DND-41 (cell line): ENCODE results near the gene TAF4.

Source experiments
- ATAC-seq: fragments of 200-7000 bp; cut with Tn5 transposase; 3 replicates; pipeline ENCODE4 v1.9.1; 2021; ENCODE audit warnings: low read depth; ENCODE audit not compliant: insufficient read depth
- DNase-seq: peaks from one replicate; pipeline ENCODE4 v3.0.0-alpha.2; 2020
- H2AFZ ChIP-seq: 2 replicates; pipeline ENCODE4 v1.6.0; 2012; ENCODE audit warnings: low read depth, low read length
- H3K27ac ChIP-seq: 2 replicates; pipeline ENCODE4 v1.5.1; 2012; ENCODE audit warnings: low read length, inconsistent platforms
- H3K27me3 ChIP-seq: fragments of 200-600 bp; sonication (generic); 2 replicates; pipeline ENCODE4 v1.6.0; 2012; ENCODE audit warnings: low read length, mild to moderate bottlenecking, inconsistent platforms; ENCODE audit not compliant: insufficient read depth, poor library complexity
- H3K36me3 ChIP-seq: 2 replicates; pipeline ENCODE4 v1.5.1; 2012; ENCODE audit warnings: low read length, inconsistent platforms; ENCODE audit not compliant: insufficient read depth
- H3K4me1 ChIP-seq: 2 replicates; pipeline ENCODE4 v1.5.1; 2012; ENCODE audit warnings: mild to moderate bottlenecking, low read length; ENCODE audit not compliant: insufficient read depth
- H3K4me2 ChIP-seq: 2 replicates; pipeline ENCODE4 v1.6.0; 2012; ENCODE audit warnings: mild to moderate bottlenecking, moderate library complexity, low read length, inconsistent platforms; ENCODE audit not compliant: insufficient read depth
- H3K4me3 ChIP-seq, 2 experiments: fragments of 200-600 bp in 1 of 2; shearing (Covaris generic) in 1 of 2; 2 replicates each; pipeline ENCODE4 v1.5.1; 2012 to 2016; ENCODE audit warnings: inconsistent platforms in 2 of 2, low read length in 2 of 2, mild to moderate bottlenecking in 2 of 2, low read depth in 1 of 2, moderate library complexity in 1 of 2
- H3K79me2 ChIP-seq: 2 replicates; pipeline ENCODE4 v1.6.0; 2012; ENCODE audit warnings: low read length, inconsistent platforms; ENCODE audit not compliant: insufficient read depth
- H3K9ac ChIP-seq: 2 replicates; pipeline ENCODE4 v1.6.0; 2012; ENCODE audit warnings: low read depth, mild to moderate bottlenecking, inconsistent platforms, low read length, moderate library complexity
- H3K9me3 ChIP-seq: 2 replicates; pipeline ENCODE4 v1.5.1; 2012; ENCODE audit warnings: low read length, moderate library complexity, mild to moderate bottlenecking, inconsistent platforms; ENCODE audit not compliant: insufficient read depth, severe bottlenecking
- H4K20me1 ChIP-seq: 2 replicates; pipeline ENCODE4 v1.6.0; 2012; ENCODE audit warnings: low read length; ENCODE audit not compliant: insufficient read depth
- CTCF ChIP-seq: IDR thresholded peaks from 2 replicates; pipeline ENCODE4 v1.5.1; 2012; ENCODE audit warnings: borderline replicate concordance, low read length, moderate library complexity, mild to moderate bottlenecking; ENCODE audit not compliant: poor library complexity, severe bottlenecking; ENCODE audit errors: extremely low read depth
- EZH2 ChIP-seq: IDR thresholded peaks from 3 replicates; pipeline ENCODE4 v1.6.1; 2012; ENCODE audit warnings: borderline replicate concordance, low read depth, mild to moderate bottlenecking, moderate library complexity, low read length, inconsistent platforms; ENCODE audit not compliant: severe bottlenecking

Gene TAF4

GRCh38 chr20:62062661-62063314, 2.9 kb downstream of the TAF4 start:
- Histone ChIP-seq H3K79me2 (peaks cover 67% of the 10 kb centered on the region), H3K4me2 (peak overlapping the region; percentile 70), H3K4me3 (peak overlapping the region in 1 of 2 experiments; percentile 49; a peak in 2 of 4 replicates), H3K9me3 (no peaks in the 10 kb centered on the region), H3K27me3 (no peaks in the 10 kb centered on the region), H3K36me3 (peaks cover 42% of the 10 kb centered on the region), H4K20me1 (peaks cover 56% of the 10 kb centered on the region), H3K4me1 (peaks cover 47% of the 10 kb centered on the region), H3K27ac (no peak overlapping the region), H3K9ac (peak overlapping the region; percentile 36; the same call in 1 of the 2 replicates), H2AFZ (no peak overlapping the region)
- DNase-seq (no peak), ATAC-seq (no peak)
- no peak for TF ChIP-seq CTCF
- no peak for TF ChIP-seq EZH2

DNA sequence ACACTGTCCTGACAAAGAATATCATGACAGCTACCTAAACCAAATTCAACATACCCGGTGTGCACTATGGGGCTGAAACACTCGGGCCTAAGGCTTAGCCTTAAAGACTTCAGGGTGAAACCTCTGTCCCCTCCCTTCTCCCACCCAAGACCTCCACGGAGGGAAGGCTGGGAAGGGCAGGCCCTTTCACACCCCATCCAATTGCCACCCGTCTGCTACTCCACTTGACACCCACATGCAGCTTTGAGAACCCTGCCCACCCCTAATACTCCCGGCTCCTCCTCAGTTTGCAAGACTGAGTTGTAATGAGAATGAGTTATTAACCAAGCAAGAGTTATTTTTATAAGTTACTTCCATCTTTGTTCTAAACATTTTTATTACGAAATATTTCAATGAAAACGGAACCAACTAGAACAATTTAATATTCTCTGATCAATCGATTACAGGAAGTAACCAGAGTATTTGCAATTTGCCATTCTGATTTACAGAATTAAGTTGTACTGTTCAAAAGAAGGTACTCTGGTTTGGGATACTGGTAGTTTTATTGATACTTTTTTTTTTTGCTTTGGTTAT, 3.7 kb downstream of the TAF4 start:
- Histone ChIP-seq H3K27ac (no peak overlapping the region), H3K36me3 (peaks cover 42% of the 10 kb centered on the region), H3K27me3 (no peaks in the 10 kb centered on the region), H3K4me1 (peaks cover 38% of the 10 kb centered on the region), H3K9ac (no peak overlapping the region), H3K9me3 (no peaks in the 10 kb centered on the region), H3K79me2 (peaks cover 72% of the 10 kb centered on the region), H2AFZ (no peak overlapping the region), H3K4me2 (peak overlapping the region; percentile 70; the same call in 1 of the 2 replicates), H3K4me3 (no peak overlapping the region), H4K20me1 (peaks cover 62% of the 10 kb centered on the region)
- ATAC-seq (no peak), DNase-seq (no peak)
- TF ChIP-seq CTCF (no peak), EZH2 (no peak)

DNA sequence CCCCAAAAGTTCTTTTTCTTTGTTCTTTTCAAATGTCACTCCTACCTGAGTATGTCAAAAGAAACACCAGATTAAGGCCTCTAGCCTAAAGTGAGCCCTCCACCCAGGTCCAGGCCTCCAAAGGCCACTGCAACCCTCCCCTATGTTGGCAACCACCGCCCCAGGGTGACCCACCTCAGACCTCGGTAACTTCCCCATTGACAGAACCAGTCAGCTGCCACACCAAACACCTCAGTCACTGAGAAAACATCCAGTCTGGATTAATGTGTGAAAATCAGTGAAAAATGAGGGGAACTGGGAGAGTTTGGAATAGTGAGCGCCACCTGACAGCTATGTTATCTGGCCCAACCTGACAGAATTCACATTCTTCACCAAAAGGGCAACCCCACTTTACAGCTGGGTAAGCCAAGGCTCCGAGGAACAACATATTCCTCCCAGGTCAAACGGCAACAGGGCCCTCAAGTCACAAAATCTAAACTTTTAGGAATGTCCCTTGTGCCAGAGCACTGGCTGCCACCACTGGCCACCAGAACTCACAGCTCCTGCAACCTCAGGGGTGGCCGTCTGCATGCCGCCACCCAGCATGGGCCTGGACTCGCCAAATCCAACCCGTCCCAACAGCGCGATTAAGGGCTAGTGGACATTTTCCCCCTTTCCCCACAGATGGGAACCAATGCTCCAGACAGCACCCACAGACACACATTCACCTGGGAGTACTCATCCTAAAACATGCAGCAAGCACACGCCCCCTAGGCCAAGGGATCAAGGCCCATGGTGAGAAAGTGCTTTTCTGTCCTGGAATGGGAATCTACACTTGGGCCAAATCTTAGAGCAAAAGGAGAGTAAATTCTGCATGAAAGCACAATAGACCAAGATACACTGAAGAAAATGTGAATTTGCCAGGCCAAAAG, 4.8 kb downstream of the TAF4 start:
- H3K9me3 ChIP-seq, result no peaks in the 10 kb centered on the region
- peak overlapping the region; percentile 70; the same call in 1 of the 2 replicates for H3K4me2 ChIP-seq
- H3K27ac ChIP-seq, result no peak overlapping the region
- no peaks in the 10 kb centered on the region for H3K27me3 ChIP-seq
- DNase-seq (no peak), ATAC-seq (no peak)
- H3K36me3 ChIP-seq, result peaks cover 48% of the 10 kb centered on the region
- H3K79me2 ChIP-seq, result peaks cover 79% of the 10 kb centered on the region
- peaks cover 72% of the 10 kb centered on the region for H4K20me1 ChIP-seq
- H3K4me3 ChIP-seq, result no peak overlapping the region
- no peak overlapping the region for H2AFZ ChIP-seq
- TF ChIP-seq CTCF, result no peak
- TF ChIP-seq EZH2, result no peak
- H3K4me1 ChIP-seq, result peaks cover 32% of the 10 kb centered on the region
- no peak overlapping the region for H3K9ac ChIP-seq
